Skin epidermis (tissue), 12 donors: ENCODE data around the gene COX7B.
"Not testable (repeated sequence)": the region's sequence is repeated elsewhere in the genome, so short reads cannot be mapped to it uniquely, and the experiment has no call there.

Experiments used
- H3K27ac ChIP-seq, 21 experiments: fragments of 200-600 bp; sonication (generic) in 11 of 21; one replicate each; pipeline ENCODE4 v1.5.0; 2020; ENCODE audit warnings: mild to moderate bottlenecking in 3 of 21, inconsistent platforms in 2 of 21, moderate library complexity in 2 of 21
- H3K4me3 ChIP-seq, 7 experiments: fragments of 200-600 bp; sonication (generic) in 2 of 7; one replicate each; pipeline ENCODE4 v1.5.0; 2020; ENCODE audit warnings: inconsistent platforms in 2 of 7, mild to moderate bottlenecking in 2 of 7, moderate library complexity in 1 of 7

The COX7B gene

GRCh38 chrX:77899081-77899828, at the start of gene COX7B:
Gene COX7B (plus strand): TSS chrX:77899468. CDS start chrX:77899554, 86 bp downstream.
- peak within 1 kb of the TSS; percentile 41 to 63 (median 51) for H3K4me3 ChIP-seq
- H3K27ac ChIP-seq: peak within 1 kb of the TSS in 20 of 21 experiments; percentile 64 to 91 (median 80)

- H3K27ac ChIP-seq: no peak overlapping the region
- no peak overlapping the region for H3K4me3 ChIP-seq
These were observed 23.9 kb upstream of the COX7B start for GRCh38 chrX:77875372-77875771.

- not testable (repeated sequence) for H3K27ac ChIP-seq, H3K4me3 ChIP-seq
These were observed 17.9 kb upstream of the COX7B start for GRCh38 chrX:77881418-77881817.

- Histone ChIP-seq H3K4me3 (no peak overlapping the region), H3K27ac (no peak overlapping the region)
These were observed 6.4 kb upstream of the COX7B start for GRCh38 chrX:77892887-77893286.

- peak overlapping the region in 2 of 7 experiments; percentile 55 for H3K4me3 ChIP-seq
- H3K27ac ChIP-seq: no peak overlapping the region
These were observed 5.6 kb upstream of the COX7B start for GRCh38 chrX:77893713-77894112.

- Histone ChIP-seq H3K27ac (peak within 1 kb of the TSS in 20 of 21 experiments; percentile 60 to 92 (median 85)), H3K4me3 (peak within 1 kb of the TSS; percentile 43 to 64 (median 55))
These were observed 4.1 kb upstream of the COX7B start, which contains the start of gene MAGT1 for GRCh38 chrX:77894921-77895886. Gene MAGT1 (minus strand): TSS chrX:77895435. CDS start chrX:77895410, 25 bp downstream.

GRCh38 chrX:77900688-77901087, 1.4 kb downstream of the COX7B start:
- Histone ChIP-seq H3K27ac (peak overlapping the region in 11 of 21 experiments; percentile 59 to 91 (median 80)), H3K4me3 (peak overlapping the region; percentile 41 to 63 (median 51))

- Histone ChIP-seq H3K4me3 (no peak overlapping the region), H3K27ac (no peak overlapping the region)
These were observed 2.2 kb downstream of the COX7B start for GRCh38 chrX:77901506-77901905.

- H3K4me3 ChIP-seq: peak within 1 kb of the TSS; percentile 31 to 55 (median 47)
- H3K27ac ChIP-seq: peak within 1 kb of the TSS in 20 of 21 experiments; percentile 32 to 85 (median 74)
These were observed 11.0 kb downstream of the COX7B start, which contains the start of gene ATP7A for GRCh38 chrX:77910108-77910840. Gene ATP7A (plus strand): TSS chrX:77910693. CDS start chrX:77971642, 60,949 bp downstream.

GRCh38 chrX:77917294-77917933, 18.1 kb downstream of the COX7B start:
- H3K4me3 ChIP-seq: no peak overlapping the region
- H3K27ac ChIP-seq: peak overlapping the region in 7 of 21 experiments; percentile 10 to 68 (median 32)

GRCh38 chrX:77918568-77918967, 19.3 kb downstream of the COX7B start:
- no peak overlapping the region for H3K4me3 ChIP-seq
- peak overlapping the region in 5 of 21 experiments; percentile 14 to 68 (median 33) for H3K27ac ChIP-seq

GRCh38 chrX:77919370-77919769, 20.1 kb downstream of the COX7B start:
- not testable (repeated sequence) for H3K27ac ChIP-seq, H3K4me3 ChIP-seq

- no peak overlapping the region for H3K4me3 ChIP-seq
- H3K27ac ChIP-seq: no peak overlapping the region
These were observed 23.5 kb downstream of the COX7B start for GRCh38 chrX:77922787-77923186.

- no peak overlapping the region for H3K27ac ChIP-seq
- H3K4me3 ChIP-seq: no peak overlapping the region
These were observed 25.1 kb downstream of the COX7B start for GRCh38 chrX:77924320-77924859.

GRCh38 chrX:77925764-77926163, 26.5 kb downstream of the COX7B start:
- H3K4me3 ChIP-seq: no peak overlapping the region

GRCh38 chrX:77930581-77930980, 31.3 kb downstream of the COX7B start:
- H3K4me3 ChIP-seq: no peak overlapping the region
- H3K27ac ChIP-seq: no peak overlapping the region

More at GRCh38 chrX:77925764-77926163, 26.5 kb downstream of the COX7B start:
- H3K27ac ChIP-seq: no peak overlapping the region

GRCh38 chrX:77935886-77936285, 36.6 kb downstream of the COX7B start:
- no peak overlapping the region for H3K27ac ChIP-seq

GRCh38 chrX:77936299-77936698, 37.0 kb downstream of the COX7B start:
- no peak overlapping the region for H3K4me3 ChIP-seq
- H3K27ac ChIP-seq: no peak overlapping the region

More at GRCh38 chrX:77935886-77936285, 36.6 kb downstream of the COX7B start:
- H3K4me3 ChIP-seq: no peak overlapping the region

- Histone ChIP-seq H3K4me3 (no peak overlapping the region), H3K27ac (no peak overlapping the region)
These were observed 38.0 kb downstream of the COX7B start for GRCh38 chrX:77937291-77937690.
